ENCODE measurements around the gene IFT81. TPM values are rescaled to one million over a fixed set of nuclear protein-coding genes. Genes with fewer than 3 reads are reported as not detected.
A peak's percentile ranks its signal among the peaks of the same experiment; 100 is the strongest.

The IFT81 gene
- total RNA-seq, 4 donors from 2014 or later = 6.9 to 40.6 (median 20.7) TPM

DNA sequence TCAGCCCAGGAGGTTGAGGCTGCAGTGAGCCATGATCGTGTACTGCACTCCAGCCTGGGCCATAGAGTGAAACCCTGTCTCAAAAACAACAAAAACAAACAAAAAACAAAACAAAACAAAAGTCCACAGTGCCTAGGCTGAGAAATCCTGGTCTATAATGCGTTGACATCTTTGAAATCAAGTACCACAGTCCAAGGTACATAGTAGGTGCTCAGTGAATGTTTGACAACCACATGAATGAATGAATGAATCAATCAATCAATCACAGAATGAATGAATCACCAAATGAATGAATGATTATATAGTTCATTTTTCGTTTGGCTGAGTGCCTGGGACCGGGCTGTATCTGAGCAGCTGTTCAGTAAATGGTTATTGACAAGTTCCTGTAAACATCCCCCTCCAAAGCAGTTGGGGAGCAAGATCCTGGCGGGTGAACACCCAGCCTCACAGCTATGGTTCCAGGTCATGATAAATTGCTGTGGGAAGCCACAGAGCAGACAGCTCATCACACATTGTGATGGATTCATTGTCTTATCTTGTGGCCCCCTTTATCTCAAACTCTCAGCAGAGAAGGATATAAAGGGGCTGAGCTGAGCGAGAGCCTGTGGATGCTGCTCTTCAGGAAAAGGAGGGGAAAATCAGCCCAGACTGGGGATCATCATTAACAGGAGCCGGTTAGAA is 30.4 kb upstream of the IFT81 start:
- no peak overlapping the region for H3K27ac ChIP-seq
- no peaks in the 10 kb centered on the region for H3K4me1 ChIP-seq
- DNase-seq = no peak
- H3K27me3 ChIP-seq = no peaks in the 10 kb centered on the region
- H3K36me3 ChIP-seq = no peaks in the 10 kb centered on the region
- no peak for TF ChIP-seq POLR2A (IDR thresholded peaks at IDR 0.05)
- TF ChIP-seq, protein P1, sequence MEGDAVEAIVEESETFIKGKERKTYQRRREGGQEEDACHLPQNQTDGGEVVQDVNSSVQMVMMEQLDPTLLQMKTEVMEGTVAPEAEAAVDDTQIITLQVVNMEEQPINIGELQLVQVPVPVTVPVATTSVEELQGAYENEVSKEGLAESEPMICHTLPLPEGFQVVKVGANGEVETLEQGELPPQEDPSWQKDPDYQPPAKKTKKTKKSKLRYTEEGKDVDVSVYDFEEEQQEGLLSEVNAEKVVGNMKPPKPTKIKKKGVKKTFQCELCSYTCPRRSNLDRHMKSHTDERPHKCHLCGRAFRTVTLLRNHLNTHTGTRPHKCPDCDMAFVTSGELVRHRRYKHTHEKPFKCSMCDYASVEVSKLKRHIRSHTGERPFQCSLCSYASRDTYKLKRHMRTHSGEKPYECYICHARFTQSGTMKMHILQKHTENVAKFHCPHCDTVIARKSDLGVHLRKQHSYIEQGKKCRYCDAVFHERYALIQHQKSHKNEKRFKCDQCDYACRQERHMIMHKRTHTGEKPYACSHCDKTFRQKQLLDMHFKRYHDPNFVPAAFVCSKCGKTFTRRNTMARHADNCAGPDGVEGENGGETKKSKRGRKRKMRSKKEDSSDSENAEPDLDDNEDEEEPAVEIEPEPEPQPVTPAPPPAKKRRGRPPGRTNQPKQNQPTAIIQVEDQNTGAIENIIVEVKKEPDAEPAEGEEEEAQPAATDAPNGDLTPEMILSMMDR (IDR thresholded peaks at IDR 0.05) = no peak
- intact Hi-C loops (cut with DNase I; ENCODE audit: low total_unique reads) = no loop called here
- H3K4me3 ChIP-seq = no peak overlapping the region
- H3K9me3 ChIP-seq = no peaks in the 10 kb centered on the region

DNA sequence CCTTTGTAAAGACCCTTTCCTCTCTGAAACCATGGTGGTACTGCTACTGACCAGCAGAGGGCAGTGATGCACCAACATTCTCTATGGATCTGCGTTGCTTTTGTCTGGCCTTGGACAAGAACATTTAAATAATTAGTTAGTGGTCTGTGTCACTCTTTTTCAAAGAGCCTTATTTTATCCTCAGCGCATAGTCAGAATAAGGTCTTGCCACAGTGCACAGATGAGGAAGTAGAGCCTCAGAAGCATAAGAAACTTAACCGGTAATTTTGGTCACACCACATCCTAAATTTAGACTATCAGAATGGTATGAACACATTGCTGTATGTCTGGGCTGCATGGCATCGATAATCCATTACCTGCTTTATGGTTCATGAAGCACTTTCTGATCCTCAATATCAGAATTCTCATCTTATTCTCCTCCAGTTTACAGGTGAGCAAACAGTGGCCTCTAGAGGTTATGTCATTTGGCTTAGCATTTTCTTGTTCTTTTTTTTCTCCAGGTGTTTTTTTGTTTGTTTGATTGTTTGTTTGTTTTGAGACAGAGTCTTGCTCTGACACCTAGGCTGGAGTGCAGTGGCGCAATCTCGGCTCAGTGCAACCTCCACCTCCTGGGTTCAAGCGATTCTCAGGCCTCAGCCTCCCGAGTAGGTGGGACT is 23.7 kb upstream of the IFT81 start:
- peak; percentile 71 to 81 for DNase-seq
- no peaks in the 10 kb centered on the region for H3K4me1 ChIP-seq
- intact Hi-C loops (cut with DNase I; ENCODE audit: low total_unique reads) = loop anchor here (10.0 kb wide), 1 partner anchor 134 kb away; no protein-coding TSS in a partner anchor
- H3K9me3 ChIP-seq = no peaks in the 10 kb centered on the region
- no peaks in the 10 kb centered on the region for H3K36me3 ChIP-seq
- no peaks in the 10 kb centered on the region for H3K27me3 ChIP-seq
- no peak for TF ChIP-seq POLR2A (IDR thresholded peaks at IDR 0.05)
- TF ChIP-seq, protein P1 (IDR thresholded peaks at IDR 0.05) = peak; percentile 83 to 95 (median 94)
- peak overlapping the region; percentile 12 to 53 for H3K27ac ChIP-seq
- no peak overlapping the region for H3K4me3 ChIP-seq

DNA sequence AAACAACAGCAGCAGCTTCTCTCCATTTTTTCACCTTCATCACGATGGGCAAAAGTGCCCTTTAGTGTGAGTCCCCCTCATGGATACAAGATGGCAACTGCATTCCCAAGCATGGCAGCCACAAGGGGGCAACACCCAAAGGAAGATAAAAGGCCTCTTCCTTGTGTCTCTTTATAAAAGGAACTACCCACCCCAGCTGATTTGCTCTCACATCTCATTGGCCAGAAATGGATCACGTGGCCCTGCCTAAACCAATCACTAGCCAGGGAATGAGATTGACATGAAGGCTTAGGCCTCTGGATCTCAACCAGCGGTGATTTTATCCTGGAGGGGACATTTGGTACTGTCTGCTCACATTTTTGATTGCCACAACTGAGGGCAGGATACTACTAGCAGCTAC is 21.9 kb upstream of the IFT81 start:
- Histone ChIP-seq H3K4me1 (no peaks in the 10 kb centered on the region), H3K4me3 (no peak overlapping the region), H3K36me3 (no peaks in the 10 kb centered on the region), H3K27ac (no peak overlapping the region), H3K27me3 (no peaks in the 10 kb centered on the region), H3K9me3 (no peaks in the 10 kb centered on the region)
- TF ChIP-seq, protein P1 (IDR thresholded peaks at IDR 0.05) = peak in 3 of 4 experiments; percentile 11 to 21 (median 12)
- no peak for TF ChIP-seq POLR2A (IDR thresholded peaks at IDR 0.05)
- peak in 1 of 2 donors; percentile 36 for DNase-seq
- intact Hi-C loops (cut with DNase I; ENCODE audit: low total_unique reads) = loop anchor here (10.0 kb wide), 1 partner anchor 133 kb away; no protein-coding TSS in a partner anchor

DNA sequence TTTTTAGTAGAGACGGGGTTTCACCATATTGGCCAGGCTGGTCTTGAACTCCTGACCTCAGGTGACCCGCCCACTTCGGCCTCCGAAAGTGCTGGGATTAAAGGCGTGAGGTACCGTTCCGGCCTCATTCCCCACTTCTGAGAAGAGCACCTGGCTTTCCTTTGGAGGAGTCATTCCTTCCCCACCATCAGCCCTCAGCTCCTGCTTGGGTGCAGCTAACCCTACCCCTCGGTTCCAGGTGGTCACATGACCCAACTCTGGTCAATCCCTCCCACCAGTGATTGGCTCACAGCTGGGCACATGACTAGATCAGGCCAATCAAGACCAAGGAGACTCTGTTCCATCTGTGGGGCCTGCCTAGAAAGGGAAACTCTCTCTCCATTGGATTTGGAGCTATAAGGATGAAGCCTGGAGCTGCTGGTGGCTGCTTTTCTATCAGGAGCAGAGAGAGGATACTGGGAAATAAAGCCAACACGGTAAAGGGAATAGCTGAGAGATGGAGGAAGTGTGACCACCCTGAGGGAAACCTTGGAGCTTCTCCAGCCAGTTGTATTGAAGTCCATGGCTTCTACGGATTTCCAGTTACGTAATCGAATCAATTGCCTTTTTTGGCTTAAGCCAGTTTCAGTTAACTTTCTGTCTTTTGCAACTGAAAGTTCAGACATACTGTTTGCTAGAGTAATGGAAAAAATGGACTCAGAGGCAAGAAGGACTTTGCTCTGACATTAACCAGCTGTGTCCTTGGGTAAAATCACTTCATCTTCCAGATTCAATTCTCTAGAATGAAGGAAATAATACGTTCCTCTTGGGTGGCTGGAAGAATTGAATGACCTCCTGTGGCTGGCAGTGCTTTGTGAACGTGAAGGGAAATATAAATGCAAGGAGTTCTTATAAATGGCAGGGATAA is 19.7 kb upstream of the IFT81 start:
- peak overlapping the region; percentile 53 to 59 for H3K27ac ChIP-seq
- peaks cover 0 to 10% of the 10 kb centered on the region in 2 donors for H3K4me1 ChIP-seq
- H3K9me3 ChIP-seq = no peaks in the 10 kb centered on the region
- H3K4me3 ChIP-seq = no peak overlapping the region
- H3K27me3 ChIP-seq = no peaks in the 10 kb centered on the region
- TF ChIP-seq POLR2A (IDR thresholded peaks at IDR 0.05) = no peak
- TF ChIP-seq, protein P1 (IDR thresholded peaks at IDR 0.05) = no peak
- H3K36me3 ChIP-seq = no peaks in the 10 kb centered on the region
- DNase-seq = no peak
- intact Hi-C loops (cut with DNase I; ENCODE audit: low total_unique reads) = loop anchor here (10.0 kb wide), 1 partner anchor 130 kb away; no protein-coding TSS in a partner anchor

All from uterus (tissue), 4 donors.